GM23338 (cell line): Measurements from ENCODE around the gene DGKD. TPM values are rescaled to one million over a fixed set of nuclear protein-coding genes. Genes with fewer than 3 reads are reported as not detected.

ENCODE experiments used
- ATAC-seq: fragments of 200-7000 bp; cut with Tn5 transposase; 3 replicates; pipeline ENCODE4 v1.9.1; 2020
- DNase-seq: peaks from one replicate; pipeline ENCODE4 v3.0.0-alpha.2; 2015; ENCODE audit warnings: low spot score
- H2AFZ ChIP-seq: fragments of 200-600 bp; sonication (generic); 2 replicates; pipeline ENCODE4 v1.8.0; 2016; ENCODE audit warnings: antibody characterized with exemption, mild to moderate bottlenecking, moderate library complexity
- H3F3A ChIP-seq: fragments of 200-600 bp; sonication (generic); replicated peaks from 2 replicates; pipeline ENCODE4 v1.8.0; 2017; ENCODE audit warnings: antibody characterized with exemption, mixed run types, low read depth
- H3K27ac ChIP-seq: fragments of 200-600 bp; sonication (generic); 2 replicates; pipeline ENCODE4 v1.6.1; 2016; ENCODE audit warnings: low read depth
- H3K27me3 ChIP-seq: fragments of 200-600 bp; sonication (generic); 2 replicates; pipeline ENCODE4 v1.8.0; 2016; ENCODE audit warnings: mild to moderate bottlenecking, mixed run types, moderate library complexity; ENCODE audit not compliant: insufficient read depth
- H3K36me3 ChIP-seq: fragments of 200-600 bp; sonication (generic); 2 replicates; pipeline ENCODE4 v1.8.0; 2016; ENCODE audit warnings: mild to moderate bottlenecking; ENCODE audit not compliant: insufficient read depth
- H3K4me1 ChIP-seq: fragments of 200-600 bp; sonication (generic); 2 replicates; pipeline ENCODE4 v1.8.0; 2016; ENCODE audit warnings: mild to moderate bottlenecking, moderate library complexity; ENCODE audit not compliant: insufficient read depth
- H3K4me2 ChIP-seq: fragments of 200-600 bp; sonication (generic); 2 replicates; pipeline ENCODE4 v1.7.1; 2017; ENCODE audit warnings: mixed run types
- H3K4me3 ChIP-seq: fragments of 200-600 bp; sonication (generic); 2 replicates; pipeline ENCODE4 v1.6.1; 2016; ENCODE audit warnings: mixed run types
- H3K79me2 ChIP-seq: fragments of 200-600 bp; sonication (generic); replicated peaks from 2 replicates; pipeline ENCODE4 v1.8.0; 2017; ENCODE audit warnings: mild to moderate bottlenecking; ENCODE audit not compliant: insufficient read depth
- H3K9me2 ChIP-seq: fragments of 200-600 bp; sonication (generic); 2 replicates; pipeline ENCODE4 v1.8.0; 2017; ENCODE audit not compliant: insufficient read depth
- H4K20me1 ChIP-seq: fragments of 200-600 bp; sonication (generic); replicated peaks from 2 replicates; pipeline ENCODE4 v1.8.0; 2017; ENCODE audit warnings: mild to moderate bottlenecking; ENCODE audit not compliant: insufficient read depth
- H3K27ac Mint-ChIP-seq: 2 replicates; pipeline ENCODE4 v1.8.0; 2020; ENCODE audit warnings: inconsistent platforms, mild to moderate bottlenecking, moderate library complexity, mixed read lengths
- H3K27me3 Mint-ChIP-seq: 3 replicates; pipeline ENCODE4 v1.8.0; 2022; ENCODE audit warnings: low read depth, mild to moderate bottlenecking, moderate library complexity, mixed read lengths, inconsistent platforms; ENCODE audit not compliant: insufficient read depth, poor library complexity
- H3K36me3 Mint-ChIP-seq: 3 replicates; pipeline ENCODE4 v1.8.0; 2021; ENCODE audit warnings: low read depth, mild to moderate bottlenecking, inconsistent platforms, moderate library complexity, mixed read lengths
- H3K4me1 Mint-ChIP-seq: 3 replicates; pipeline ENCODE4 v1.8.0; 2020; ENCODE audit warnings: mild to moderate bottlenecking, inconsistent platforms, mixed read lengths
- H3K4me3 Mint-ChIP-seq: 3 replicates; pipeline ENCODE4 v1.8.0; 2021; ENCODE audit warnings: moderate library complexity, mild to moderate bottlenecking, inconsistent platforms, mixed read lengths
- H3K9me3 Mint-ChIP-seq: 3 replicates; pipeline ENCODE4 v1.8.0; 2020; ENCODE audit warnings: moderate library complexity, mild to moderate bottlenecking, inconsistent platforms, mixed read lengths
- CREB1 ChIP-seq: fragments of 250-450 bp; sonication (Bioruptor Pico); IDR thresholded peaks from 2 replicates; pipeline ENCODE4 v1.5.0; 2020; ENCODE audit warnings: low read depth, mild to moderate bottlenecking, moderate library complexity
- EZH2 ChIP-seq: fragments of 200-600 bp; sonication (generic); IDR thresholded peaks from one replicate; pipeline ENCODE4 v1.8.0; 2017; ENCODE audit warnings: antibody characterized with exemption, mild to moderate bottlenecking, low read depth; ENCODE audit not compliant: unreplicated experiment
- EZH2phosphoT487 ChIP-seq: fragments of 200-600 bp; sonication (generic); IDR thresholded peaks from one replicate; pipeline ENCODE4 v1.8.1; 2018; ENCODE audit warnings: antibody characterized with exemption; ENCODE audit not compliant: unreplicated experiment
- JUNB ChIP-seq: IDR thresholded peaks from one replicate; pipeline ENCODE4 v1.6.1; 2016; ENCODE audit warnings: antibody characterized with exemption; ENCODE audit not compliant: unreplicated experiment
- NANOG ChIP-seq: IDR thresholded peaks from 2 replicates; pipeline ENCODE4 v1.6.1; 2016; ENCODE audit warnings: antibody characterized with exemption, borderline replicate concordance
- POLR2AphosphoS5 ChIP-seq: IDR thresholded peaks from 2 replicates; pipeline ENCODE4 v1.6.1; 2016; ENCODE audit warnings: antibody characterized with exemption, low read depth
- STAT1 ChIP-seq: IDR thresholded peaks from one replicate; pipeline ENCODE4 v1.6.1; 2016; ENCODE audit warnings: antibody characterized with exemption; ENCODE audit not compliant: unreplicated experiment
- ZNF114 ChIP-seq: fragments of 250-450 bp; sonication (Bioruptor Pico); IDR thresholded peaks from 2 replicates; pipeline ENCODE4 v1.5.0; 2020; ENCODE audit warnings: mild to moderate bottlenecking, moderate library complexity
- ZNF331 ChIP-seq: fragments of 250-450 bp; sonication (Bioruptor Pico); IDR thresholded peaks from 2 replicates; pipeline ENCODE4 v1.5.0; 2020; ENCODE audit warnings: low read depth, mild to moderate bottlenecking, moderate library complexity
- polyA plus RNA-seq: library from polyadenylated mRNA; unstranded; fragments of >200 nt; fragmentation: Nextera tagmentation; extraction: Ambion mirVana; gene quantifications from 2 replicates; pipeline ENCODE4 v1.2.1, GENCODE V29; 2016
- total RNA-seq: library from RNA; depleted of rRNA; stranded (reverse); fragments of >200 nt; shearing (Covaris generic); gene quantifications from 2 replicates; pipeline ENCODE4 v1.2.3, GENCODE V29; 2014
- TF ChIP-seq, protein P1 (sequence below): fragments of 250-450 bp; sonication (Bioruptor Pico); IDR thresholded peaks from 2 replicates; pipeline ENCODE4 v1.5.0; 2020; ENCODE audit warnings: mild to moderate bottlenecking, moderate library complexity
- TF ChIP-seq, protein P2 (sequence below), 2 experiments: fragments of 200-600 bp in 1 of 2; sonication (generic) in 1 of 2; conservative IDR thresholded peaks; 2 replicates each; pipeline versions ENCODE4 v1.5.1 to v1.6.1; 2016 to 2017; ENCODE audit warnings: antibody characterized with exemption in 2 of 2, low read depth in 2 of 2, mild to moderate bottlenecking in 2 of 2, moderate library complexity in 1 of 2
- TF ChIP-seq, protein P3 (sequence below): IDR thresholded peaks from 2 replicates; pipeline ENCODE4 v1.6.1; 2016; ENCODE audit warnings: antibody characterized with exemption

DGKD gene
- total and polyA plus RNA-seq, 2 experiments from 2014 or later, result 11.1 to 23.4 TPM

DNA sequence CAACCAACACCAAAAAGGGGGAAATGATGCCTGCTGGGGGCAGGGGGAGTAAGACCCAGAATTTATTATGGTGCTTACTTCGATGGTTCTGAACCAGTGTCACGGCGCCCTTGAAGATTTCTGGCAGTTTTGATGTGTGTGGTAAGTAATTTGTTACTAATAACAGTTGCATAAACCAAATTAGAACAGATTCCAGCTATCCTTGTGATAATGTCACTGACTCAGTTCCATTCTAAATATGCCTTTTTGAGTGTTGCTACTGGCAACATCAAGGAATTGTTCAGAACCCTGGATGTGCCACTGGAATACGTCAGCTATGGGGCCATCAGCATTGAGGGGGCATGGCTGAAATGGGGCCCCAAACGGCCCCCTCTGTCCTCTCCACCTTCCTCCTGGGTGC lies 35.0 kb upstream of the DGKD start:
- H3K9me3 Mint-ChIP-seq, result no peaks in the 10 kb centered on the region
- Histone ChIP-seq H2AFZ (no peak overlapping the region), H3K79me2 (no peaks in the 10 kb centered on the region), H3K27me3 (no peaks in the 10 kb centered on the region), H3K36me3 (no peaks in the 10 kb centered on the region), H4K20me1 (no peaks in the 10 kb centered on the region), H3F3A (no peaks in the 10 kb centered on the region), H3K9me2 (no peaks in the 10 kb centered on the region), H3K4me2 (no peak overlapping the region), H3K4me3 (no peak overlapping the region), H3K4me1 (no peaks in the 10 kb centered on the region), H3K27ac (no peak overlapping the region)
- H3K36me3 Mint-ChIP-seq, result no peaks in the 10 kb centered on the region
- TF ChIP-seq EZH2 (no peak), CREB1 (no peak), STAT1 (no peak), ZNF114 (no peak), JUNB (no peak), POLR2AphosphoS5 (no peak), ZNF331 (CRISPR knock-in tag) (no peak)
- no peaks in the 10 kb centered on the region for H3K27me3 Mint-ChIP-seq
- H3K4me1 Mint-ChIP-seq, result no peaks in the 10 kb centered on the region
- no peak overlapping the region for H3K27ac Mint-ChIP-seq
- DNase-seq (no peak), ATAC-seq (no peak)
- H3K4me3 Mint-ChIP-seq, result no peak overlapping the region

DNA sequence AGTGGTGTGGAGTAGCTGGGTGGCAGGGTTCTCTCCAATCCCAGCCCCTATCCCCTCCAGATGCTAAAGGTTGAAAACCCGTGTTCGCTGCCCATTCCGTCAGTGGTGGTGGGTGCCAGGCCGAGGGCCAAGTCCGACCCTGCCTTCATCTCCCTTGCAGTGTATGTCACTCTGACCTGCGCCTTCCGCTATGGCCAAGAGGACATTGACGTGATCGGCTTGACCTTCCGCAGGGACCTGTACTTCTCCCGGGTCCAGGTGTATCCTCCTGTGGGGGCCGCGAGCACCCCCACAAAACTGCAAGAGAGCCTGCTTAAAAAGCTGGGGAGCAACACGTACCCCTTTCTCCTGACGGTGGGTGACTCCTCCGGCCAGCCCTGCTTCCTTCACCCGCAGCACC lies 33.8 kb upstream of the DGKD start:
- H3K27me3 ChIP-seq, result no peaks in the 10 kb centered on the region
- TF ChIP-seq, protein P1, sequence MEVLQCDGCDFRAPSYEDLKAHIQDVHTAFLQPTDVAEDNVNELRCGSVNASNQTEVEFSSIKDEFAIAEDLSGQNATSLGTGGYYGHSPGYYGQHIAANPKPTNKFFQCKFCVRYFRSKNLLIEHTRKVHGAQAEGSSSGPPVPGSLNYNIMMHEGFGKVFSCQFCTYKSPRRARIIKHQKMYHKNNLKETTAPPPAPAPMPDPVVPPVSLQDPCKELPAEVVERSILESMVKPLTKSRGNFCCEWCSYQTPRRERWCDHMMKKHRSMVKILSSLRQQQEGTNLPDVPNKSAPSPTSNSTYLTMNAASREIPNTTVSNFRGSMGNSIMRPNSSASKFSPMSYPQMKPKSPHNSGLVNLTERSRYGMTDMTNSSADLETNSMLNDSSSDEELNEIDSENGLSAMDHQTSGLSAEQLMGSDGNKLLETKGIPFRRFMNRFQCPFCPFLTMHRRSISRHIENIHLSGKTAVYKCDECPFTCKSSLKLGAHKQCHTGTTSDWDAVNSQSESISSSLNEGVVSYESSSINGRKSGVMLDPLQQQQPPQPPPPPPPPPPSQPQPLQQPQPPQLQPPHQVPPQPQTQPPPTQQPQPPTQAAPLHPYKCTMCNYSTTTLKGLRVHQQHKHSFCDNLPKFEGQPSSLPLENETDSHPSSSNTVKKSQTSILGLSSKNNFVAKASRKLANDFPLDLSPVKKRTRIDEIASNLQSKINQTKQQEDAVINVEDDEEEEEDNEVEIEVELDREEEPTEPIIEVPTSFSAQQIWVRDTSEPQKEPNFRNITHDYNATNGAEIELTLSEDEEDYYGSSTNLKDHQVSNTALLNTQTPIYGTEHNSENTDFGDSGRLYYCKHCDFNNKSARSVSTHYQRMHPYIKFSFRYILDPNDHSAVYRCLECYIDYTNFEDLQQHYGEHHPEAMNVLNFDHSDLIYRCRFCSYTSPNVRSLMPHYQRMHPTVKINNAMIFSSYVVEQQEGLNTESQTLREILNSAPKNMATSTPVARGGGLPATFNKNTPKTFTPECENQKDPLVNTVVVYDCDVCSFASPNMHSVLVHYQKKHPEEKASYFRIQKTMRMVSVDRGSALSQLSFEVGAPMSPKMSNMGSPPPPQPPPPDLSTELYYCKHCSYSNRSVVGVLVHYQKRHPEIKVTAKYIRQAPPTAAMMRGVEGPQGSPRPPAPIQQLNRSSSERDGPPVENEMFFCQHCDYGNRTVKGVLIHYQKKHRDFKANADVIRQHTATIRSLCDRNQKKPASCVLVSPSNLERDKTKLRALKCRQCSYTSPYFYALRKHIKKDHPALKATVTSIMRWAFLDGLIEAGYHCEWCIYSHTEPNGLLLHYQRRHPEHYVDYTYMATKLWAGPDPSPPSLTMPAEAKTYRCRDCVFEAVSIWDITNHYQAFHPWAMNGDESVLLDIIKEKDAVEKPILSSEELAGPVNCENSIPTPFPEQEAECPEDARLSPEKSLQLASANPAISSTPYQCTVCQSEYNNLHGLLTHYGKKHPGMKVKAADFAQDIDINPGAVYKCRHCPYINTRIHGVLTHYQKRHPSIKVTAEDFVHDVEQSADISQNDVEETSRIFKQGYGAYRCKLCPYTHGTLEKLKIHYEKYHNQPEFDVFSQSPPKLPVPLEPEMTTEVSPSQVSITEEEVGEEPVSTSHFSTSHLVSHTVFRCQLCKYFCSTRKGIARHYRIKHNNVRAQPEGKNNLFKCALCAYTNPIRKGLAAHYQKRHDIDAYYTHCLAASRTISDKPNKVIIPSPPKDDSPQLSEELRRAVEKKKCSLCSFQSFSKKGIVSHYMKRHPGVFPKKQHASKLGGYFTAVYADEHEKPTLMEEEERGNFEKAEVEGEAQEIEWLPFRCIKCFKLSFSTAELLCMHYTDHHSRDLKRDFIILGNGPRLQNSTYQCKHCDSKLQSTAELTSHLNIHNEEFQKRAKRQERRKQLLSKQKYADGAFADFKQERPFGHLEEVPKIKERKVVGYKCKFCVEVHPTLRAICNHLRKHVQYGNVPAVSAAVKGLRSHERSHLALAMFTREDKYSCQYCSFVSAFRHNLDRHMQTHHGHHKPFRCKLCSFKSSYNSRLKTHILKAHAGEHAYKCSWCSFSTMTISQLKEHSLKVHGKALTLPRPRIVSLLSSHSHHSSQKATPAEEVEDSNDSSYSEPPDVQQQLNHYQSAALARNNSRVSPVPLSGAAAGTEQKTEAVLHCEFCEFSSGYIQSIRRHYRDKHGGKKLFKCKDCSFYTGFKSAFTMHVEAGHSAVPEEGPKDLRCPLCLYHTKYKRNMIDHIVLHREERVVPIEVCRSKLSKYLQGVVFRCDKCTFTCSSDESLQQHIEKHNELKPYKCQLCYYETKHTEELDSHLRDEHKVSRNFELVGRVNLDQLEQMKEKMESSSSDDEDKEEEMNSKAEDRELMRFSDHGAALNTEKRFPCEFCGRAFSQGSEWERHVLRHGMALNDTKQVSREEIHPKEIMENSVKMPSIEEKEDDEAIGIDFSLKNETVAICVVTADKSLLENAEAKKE (CRISPR knock-in tag), result no peak
- TF ChIP-seq NANOG, result no peak
- TF ChIP-seq EZH2phosphoT487, result no peak
- TF ChIP-seq CREB1, result no peak
- TF ChIP-seq, protein P2, sequence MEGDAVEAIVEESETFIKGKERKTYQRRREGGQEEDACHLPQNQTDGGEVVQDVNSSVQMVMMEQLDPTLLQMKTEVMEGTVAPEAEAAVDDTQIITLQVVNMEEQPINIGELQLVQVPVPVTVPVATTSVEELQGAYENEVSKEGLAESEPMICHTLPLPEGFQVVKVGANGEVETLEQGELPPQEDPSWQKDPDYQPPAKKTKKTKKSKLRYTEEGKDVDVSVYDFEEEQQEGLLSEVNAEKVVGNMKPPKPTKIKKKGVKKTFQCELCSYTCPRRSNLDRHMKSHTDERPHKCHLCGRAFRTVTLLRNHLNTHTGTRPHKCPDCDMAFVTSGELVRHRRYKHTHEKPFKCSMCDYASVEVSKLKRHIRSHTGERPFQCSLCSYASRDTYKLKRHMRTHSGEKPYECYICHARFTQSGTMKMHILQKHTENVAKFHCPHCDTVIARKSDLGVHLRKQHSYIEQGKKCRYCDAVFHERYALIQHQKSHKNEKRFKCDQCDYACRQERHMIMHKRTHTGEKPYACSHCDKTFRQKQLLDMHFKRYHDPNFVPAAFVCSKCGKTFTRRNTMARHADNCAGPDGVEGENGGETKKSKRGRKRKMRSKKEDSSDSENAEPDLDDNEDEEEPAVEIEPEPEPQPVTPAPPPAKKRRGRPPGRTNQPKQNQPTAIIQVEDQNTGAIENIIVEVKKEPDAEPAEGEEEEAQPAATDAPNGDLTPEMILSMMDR (conservative IDR thresholded peaks at IDR 0.05; ENCODE audit: low read depth in 2 of 2), result no peak
- TF ChIP-seq JUNB, result no peak
- no peak for TF ChIP-seq ZNF331 (CRISPR knock-in tag)
- TF ChIP-seq, protein P3, sequence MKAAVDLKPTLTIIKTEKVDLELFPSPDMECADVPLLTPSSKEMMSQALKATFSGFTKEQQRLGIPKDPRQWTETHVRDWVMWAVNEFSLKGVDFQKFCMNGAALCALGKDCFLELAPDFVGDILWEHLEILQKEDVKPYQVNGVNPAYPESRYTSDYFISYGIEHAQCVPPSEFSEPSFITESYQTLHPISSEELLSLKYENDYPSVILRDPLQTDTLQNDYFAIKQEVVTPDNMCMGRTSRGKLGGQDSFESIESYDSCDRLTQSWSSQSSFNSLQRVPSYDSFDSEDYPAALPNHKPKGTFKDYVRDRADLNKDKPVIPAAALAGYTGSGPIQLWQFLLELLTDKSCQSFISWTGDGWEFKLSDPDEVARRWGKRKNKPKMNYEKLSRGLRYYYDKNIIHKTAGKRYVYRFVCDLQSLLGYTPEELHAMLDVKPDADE, result no peak
- TF ChIP-seq ZNF114, result no peak
- TF ChIP-seq EZH2, result no peak

More for the DNA sequence above, 33.8 kb upstream of the DGKD start:
- H3K27ac Mint-ChIP-seq, result no peak overlapping the region
- no peaks in the 10 kb centered on the region for H3K9me3 Mint-ChIP-seq
- H3K36me3 ChIP-seq, result no peaks in the 10 kb centered on the region
- H3K79me2 ChIP-seq, result no peaks in the 10 kb centered on the region
- no peak overlapping the region for H3K27ac ChIP-seq
- no peak overlapping the region for H2AFZ ChIP-seq
- H3K4me3 Mint-ChIP-seq, result no peak overlapping the region
- no peaks in the 10 kb centered on the region for H3K36me3 Mint-ChIP-seq
- no peak for ATAC-seq
- H4K20me1 ChIP-seq, result no peaks in the 10 kb centered on the region
- no peaks in the 10 kb centered on the region for H3F3A ChIP-seq
- H3K27me3 Mint-ChIP-seq, result no peaks in the 10 kb centered on the region
- H3K4me2 ChIP-seq, result no peak overlapping the region
- no peaks in the 10 kb centered on the region for H3K4me1 Mint-ChIP-seq
- no peaks in the 10 kb centered on the region for H3K4me1 ChIP-seq
- no peaks in the 10 kb centered on the region for H3K9me2 ChIP-seq
- H3K4me3 ChIP-seq, result no peak overlapping the region
- no peak for DNase-seq
